ENCODE results near the gene TREML2.

GRCh38 chr6:41150671-41151070, 50.3 kb downstream of the TREML2 start:
- TF ChIP-seq, protein P1, sequence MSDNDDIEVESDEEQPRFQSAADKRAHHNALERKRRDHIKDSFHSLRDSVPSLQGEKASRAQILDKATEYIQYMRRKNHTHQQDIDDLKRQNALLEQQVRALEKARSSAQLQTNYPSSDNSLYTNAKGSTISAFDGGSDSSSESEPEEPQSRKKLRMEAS (IDR thresholded peaks at IDR 0.05) = no peak
- TF ChIP-seq CREB1 (IDR thresholded peaks at IDR 0.05; ENCODE audit: low read depth) = no peak
- TF ChIP-seq, protein P2, sequence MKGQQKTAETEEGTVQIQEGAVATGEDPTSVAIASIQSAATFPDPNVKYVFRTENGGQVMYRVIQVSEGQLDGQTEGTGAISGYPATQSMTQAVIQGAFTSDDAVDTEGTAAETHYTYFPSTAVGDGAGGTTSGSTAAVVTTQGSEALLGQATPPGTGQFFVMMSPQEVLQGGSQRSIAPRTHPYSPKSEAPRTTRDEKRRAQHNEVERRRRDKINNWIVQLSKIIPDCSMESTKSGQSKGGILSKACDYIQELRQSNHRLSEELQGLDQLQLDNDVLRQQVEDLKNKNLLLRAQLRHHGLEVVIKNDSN (IDR thresholded peaks at IDR 0.05) = no peak
- no peak for TF ChIP-seq TAF1 (IDR thresholded peaks at IDR 0.05; ENCODE audit: low read depth)
- TF ChIP-seq NFIC (IDR thresholded peaks at IDR 0.05) = no peak
- no peak for TF ChIP-seq EP300 (IDR thresholded peaks at IDR 0.05; ENCODE audit: borderline replicate concordance)
- TF ChIP-seq RAD21 (IDR thresholded peaks at IDR 0.05; ENCODE audit: low read depth) = no peak; the same call in 1 of the 2 replicates
- TF ChIP-seq TEAD4 (IDR thresholded peaks at IDR 0.05) = no peak
- no peak for TF ChIP-seq EGR1 (IDR thresholded peaks at IDR 0.05)
- TF ChIP-seq CEBPB (IDR thresholded peaks at IDR 0.05) = no peak

Measured in Ishikawa (cell line).